Measurements from ENCODE around the gene TRMT5.

DNA sequence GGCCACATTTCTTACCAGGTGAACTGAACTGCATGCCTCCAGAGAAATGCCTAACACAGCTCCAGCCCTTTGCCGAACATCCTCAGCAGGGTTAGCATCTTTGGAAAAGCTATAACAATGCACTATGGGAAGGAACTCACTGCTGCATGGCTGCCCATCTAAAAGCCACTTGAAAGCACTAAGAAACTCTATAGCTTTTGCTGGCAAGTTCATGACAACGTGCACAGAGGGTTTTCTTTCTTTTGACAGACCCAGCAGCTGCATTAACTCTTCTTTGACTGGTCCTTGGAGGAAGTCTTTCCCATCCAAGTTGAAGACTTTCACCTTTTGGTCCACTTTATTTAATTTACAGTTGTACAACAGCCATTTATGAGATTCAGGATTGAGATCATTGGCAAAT lies 5.3 kb downstream of the TRMT5 start:
- TF ChIP-seq CBX5 (IDR thresholded peaks at IDR 0.05; ENCODE audit: low read depth, low read length) = no peak
- TF ChIP-seq CHD2 (IDR thresholded peaks at IDR 0.05; ENCODE audit: low read length) = no peak
- TF ChIP-seq CREB1 (IDR thresholded peaks at IDR 0.05) = no peak
- TF ChIP-seq RNF2 (IDR thresholded peaks at IDR 0.05; ENCODE audit: borderline replicate concordance, low read depth, low read length, missing control alignments, poor library complexity, severe bottlenecking) = no peak
- TF ChIP-seq BRCA1 (IDR thresholded peaks at IDR 0.05; ENCODE audit: low read depth, low read length) = no peak
- TF ChIP-seq, protein P1, sequence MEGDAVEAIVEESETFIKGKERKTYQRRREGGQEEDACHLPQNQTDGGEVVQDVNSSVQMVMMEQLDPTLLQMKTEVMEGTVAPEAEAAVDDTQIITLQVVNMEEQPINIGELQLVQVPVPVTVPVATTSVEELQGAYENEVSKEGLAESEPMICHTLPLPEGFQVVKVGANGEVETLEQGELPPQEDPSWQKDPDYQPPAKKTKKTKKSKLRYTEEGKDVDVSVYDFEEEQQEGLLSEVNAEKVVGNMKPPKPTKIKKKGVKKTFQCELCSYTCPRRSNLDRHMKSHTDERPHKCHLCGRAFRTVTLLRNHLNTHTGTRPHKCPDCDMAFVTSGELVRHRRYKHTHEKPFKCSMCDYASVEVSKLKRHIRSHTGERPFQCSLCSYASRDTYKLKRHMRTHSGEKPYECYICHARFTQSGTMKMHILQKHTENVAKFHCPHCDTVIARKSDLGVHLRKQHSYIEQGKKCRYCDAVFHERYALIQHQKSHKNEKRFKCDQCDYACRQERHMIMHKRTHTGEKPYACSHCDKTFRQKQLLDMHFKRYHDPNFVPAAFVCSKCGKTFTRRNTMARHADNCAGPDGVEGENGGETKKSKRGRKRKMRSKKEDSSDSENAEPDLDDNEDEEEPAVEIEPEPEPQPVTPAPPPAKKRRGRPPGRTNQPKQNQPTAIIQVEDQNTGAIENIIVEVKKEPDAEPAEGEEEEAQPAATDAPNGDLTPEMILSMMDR (IDR thresholded peaks at IDR 0.05; ENCODE audit: control extremely low read depth in 1 of 3, insufficient read depth in 1 of 3, low read depth in 1 of 3, low read length in 3 of 3) = no peak
- no peak for TF ChIP-seq POLR2A (IDR thresholded peaks at IDR 0.05; ENCODE audit: control extremely low read depth in 1 of 2, low read depth in 2 of 2, low read length in 2 of 2)
- TF ChIP-seq CHD1 (IDR thresholded peaks at IDR 0.05; ENCODE audit: low read depth, low read length) = no peak
- TF ChIP-seq, protein P2, sequence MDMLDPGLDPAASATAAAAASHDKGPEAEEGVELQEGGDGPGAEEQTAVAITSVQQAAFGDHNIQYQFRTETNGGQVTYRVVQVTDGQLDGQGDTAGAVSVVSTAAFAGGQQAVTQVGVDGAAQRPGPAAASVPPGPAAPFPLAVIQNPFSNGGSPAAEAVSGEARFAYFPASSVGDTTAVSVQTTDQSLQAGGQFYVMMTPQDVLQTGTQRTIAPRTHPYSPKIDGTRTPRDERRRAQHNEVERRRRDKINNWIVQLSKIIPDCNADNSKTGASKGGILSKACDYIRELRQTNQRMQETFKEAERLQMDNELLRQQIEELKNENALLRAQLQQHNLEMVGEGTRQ (IDR thresholded peaks at IDR 0.05; ENCODE audit: low read length) = no peak
- TF ChIP-seq TAF1 (IDR thresholded peaks at IDR 0.05; ENCODE audit: low read depth, low read length) = no peak
- TF ChIP-seq KDM5A (IDR thresholded peaks at IDR 0.05; ENCODE audit: low read length) = no peak
